ENCODE results near the gene IL23A. TPM values are rescaled to one million over a fixed set of nuclear protein-coding genes. Genes with fewer than 3 reads are reported as not detected.

The IL23A gene
- total and polyA plus RNA-seq, 2 of the 13 experiments (the other 11 are each of a cell fraction or from before 2014, with no cell fraction given): 0.33 to 0.35 TPM

- TF ChIP-seq, protein P1, sequence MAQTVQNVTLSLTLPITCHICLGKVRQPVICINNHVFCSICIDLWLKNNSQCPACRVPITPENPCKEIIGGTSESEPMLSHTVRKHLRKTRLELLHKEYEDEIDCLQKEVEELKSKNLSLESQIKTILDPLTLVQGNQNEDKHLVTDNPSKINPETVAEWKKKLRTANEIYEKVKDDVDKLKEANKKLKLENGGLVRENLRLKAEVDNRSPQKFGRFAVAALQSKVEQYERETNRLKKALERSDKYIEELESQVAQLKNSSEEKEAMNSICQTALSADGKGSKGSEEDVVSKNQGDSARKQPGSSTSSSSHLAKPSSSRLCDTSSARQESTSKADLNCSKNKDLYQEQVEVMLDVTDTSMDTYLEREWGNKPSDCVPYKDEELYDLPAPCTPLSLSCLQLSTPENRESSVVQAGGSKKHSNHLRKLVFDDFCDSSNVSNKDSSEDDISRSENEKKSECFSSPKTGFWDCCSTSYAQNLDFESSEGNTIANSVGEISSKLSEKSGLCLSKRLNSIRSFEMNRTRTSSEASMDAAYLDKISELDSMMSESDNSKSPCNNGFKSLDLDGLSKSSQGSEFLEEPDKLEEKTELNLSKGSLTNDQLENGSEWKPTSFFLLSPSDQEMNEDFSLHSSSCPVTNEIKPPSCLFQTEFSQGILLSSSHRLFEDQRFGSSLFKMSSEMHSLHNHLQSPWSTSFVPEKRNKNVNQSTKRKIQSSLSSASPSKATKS (CRISPR knock-in tag; IDR thresholded peaks at IDR 0.05): no peak
- TF ChIP-seq ZNF605 (CRISPR knock-in tag; IDR thresholded peaks at IDR 0.05): peak; percentile 81; the same call in 1 of the 2 replicates
- TF ChIP-seq POLR2G (IDR thresholded peaks at IDR 0.05; ENCODE audit: low read depth, low read length): peak; percentile 93
- TF ChIP-seq DR1 (CRISPR knock-in tag; IDR thresholded peaks at IDR 0.05): peak; percentile 84
- peak; percentile 83 for TF ChIP-seq ZNF44 (CRISPR knock-in tag; IDR thresholded peaks at IDR 0.05)
- no peak for TF ChIP-seq IRF1 (CRISPR knock-in tag; IDR thresholded peaks at IDR 0.05; ENCODE audit: low read depth)
- TF ChIP-seq NPAS2 (CRISPR knock-in tag; IDR thresholded peaks at IDR 0.05; ENCODE audit: borderline replicate concordance): no peak
- peak; percentile 97 for TF ChIP-seq ARNTL (CRISPR knock-in tag; IDR thresholded peaks at IDR 0.05)
- no peak for TF ChIP-seq ZNF253 (CRISPR knock-in tag; IDR thresholded peaks at IDR 0.05; ENCODE audit: borderline replicate concordance)
- TF ChIP-seq XRCC5 (optimal IDR thresholded peaks at IDR 0.05; ENCODE audit: low read length): peak; percentile 30
- TF ChIP-seq CBX2 (IDR thresholded peaks at IDR 0.05; ENCODE audit: low read depth, low read length): no peak
- no peak for TF ChIP-seq CBX2 (CRISPR knock-in tag; IDR thresholded peaks at IDR 0.05; ENCODE audit: low read depth)
- TF ChIP-seq ELF4 (CRISPR knock-in tag; IDR thresholded peaks at IDR 0.05; ENCODE audit: borderline replicate concordance): no peak
- TF ChIP-seq TCF7 (IDR thresholded peaks at IDR 0.05; ENCODE audit: low read depth): no peak
- peak; percentile 78 for TF ChIP-seq ZFP90 (CRISPR knock-in tag; IDR thresholded peaks at IDR 0.05; ENCODE audit: borderline replicate concordance)
- TF ChIP-seq, protein P2, sequence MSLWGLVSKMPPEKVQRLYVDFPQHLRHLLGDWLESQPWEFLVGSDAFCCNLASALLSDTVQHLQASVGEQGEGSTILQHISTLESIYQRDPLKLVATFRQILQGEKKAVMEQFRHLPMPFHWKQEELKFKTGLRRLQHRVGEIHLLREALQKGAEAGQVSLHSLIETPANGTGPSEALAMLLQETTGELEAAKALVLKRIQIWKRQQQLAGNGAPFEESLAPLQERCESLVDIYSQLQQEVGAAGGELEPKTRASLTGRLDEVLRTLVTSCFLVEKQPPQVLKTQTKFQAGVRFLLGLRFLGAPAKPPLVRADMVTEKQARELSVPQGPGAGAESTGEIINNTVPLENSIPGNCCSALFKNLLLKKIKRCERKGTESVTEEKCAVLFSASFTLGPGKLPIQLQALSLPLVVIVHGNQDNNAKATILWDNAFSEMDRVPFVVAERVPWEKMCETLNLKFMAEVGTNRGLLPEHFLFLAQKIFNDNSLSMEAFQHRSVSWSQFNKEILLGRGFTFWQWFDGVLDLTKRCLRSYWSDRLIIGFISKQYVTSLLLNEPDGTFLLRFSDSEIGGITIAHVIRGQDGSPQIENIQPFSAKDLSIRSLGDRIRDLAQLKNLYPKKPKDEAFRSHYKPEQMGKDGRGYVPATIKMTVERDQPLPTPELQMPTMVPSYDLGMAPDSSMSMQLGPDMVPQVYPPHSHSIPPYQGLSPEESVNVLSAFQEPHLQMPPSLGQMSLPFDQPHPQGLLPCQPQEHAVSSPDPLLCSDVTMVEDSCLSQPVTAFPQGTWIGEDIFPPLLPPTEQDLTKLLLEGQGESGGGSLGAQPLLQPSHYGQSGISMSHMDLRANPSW (CRISPR knock-in tag; IDR thresholded peaks at IDR 0.05; ENCODE audit: borderline replicate concordance): peak; percentile 95; the same call in 1 of the 2 replicates
- peak; percentile 80 for TF ChIP-seq ZNF574 (CRISPR knock-in tag; IDR thresholded peaks at IDR 0.05)
- TF ChIP-seq MED8 (CRISPR knock-in tag; IDR thresholded peaks at IDR 0.05; ENCODE audit: insufficient replicate concordance): peak; percentile 55
- TF ChIP-seq ZNF614 (CRISPR knock-in tag; IDR thresholded peaks at IDR 0.05; ENCODE audit: borderline replicate concordance): no peak
- no peak for TF ChIP-seq KLF13 (CRISPR knock-in tag; IDR thresholded peaks at IDR 0.05)
- peak; percentile 84 for TF ChIP-seq SALL1 (CRISPR knock-in tag; IDR thresholded peaks at IDR 0.05)
These were observed 22.8 kb upstream of the IL23A start, which contains the start of gene CNPY2 (continued) for GRCh38 chr12:56315622-56316473.

Measured in HepG2 (cell line).